ENCODE measurements around the gene TTC31.

DNA sequence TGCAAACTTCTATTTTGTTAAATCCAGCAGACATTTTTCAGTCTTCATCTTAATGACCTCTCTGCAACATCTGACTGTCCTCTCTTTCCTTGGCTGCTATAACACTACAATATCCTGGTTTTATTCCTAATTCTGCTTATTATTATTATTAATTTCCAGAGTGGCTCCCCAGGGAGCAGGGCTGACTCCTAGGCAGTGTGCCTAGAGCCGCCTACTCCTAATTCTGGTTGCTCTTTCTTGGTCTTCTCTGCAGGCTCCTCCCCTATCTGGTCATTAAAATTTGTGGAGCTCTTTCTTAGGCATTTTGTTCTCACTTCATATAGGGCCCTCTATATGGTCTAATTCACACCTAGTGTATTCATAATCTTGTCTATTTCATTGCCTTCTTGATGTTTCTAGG lies 60.1 kb downstream of the TTC31 start:
- TF ChIP-seq CTCF (IDR thresholded peaks at IDR 0.05) (no peak), POLR2AphosphoS5 (IDR thresholded peaks at IDR 0.05) (no peak), EP300 (IDR thresholded peaks at IDR 0.05) (no peak), POLR2A (IDR thresholded peaks at IDR 0.05) (no peak)
